Tongue (tissue), 2 donors: ENCODE measurements around the gene DHRS11. TPM values are rescaled to one million over a fixed set of nuclear protein-coding genes. Genes with fewer than 3 reads are reported as not detected.

Experiments
- DNase-seq: peaks from one replicate; pipeline ENCODE4 v3.0.0-alpha.2; 2015
- total RNA-seq: library from RNA; depleted of rRNA; stranded (reverse); fragments of >200 nt; gene quantifications from one replicate; pipeline ENCODE4 v1.2.3, GENCODE V29; 2014

Gene DHRS11
- total RNA-seq, 1 donor from 2014 or later, result 7.5 TPM

DNA sequence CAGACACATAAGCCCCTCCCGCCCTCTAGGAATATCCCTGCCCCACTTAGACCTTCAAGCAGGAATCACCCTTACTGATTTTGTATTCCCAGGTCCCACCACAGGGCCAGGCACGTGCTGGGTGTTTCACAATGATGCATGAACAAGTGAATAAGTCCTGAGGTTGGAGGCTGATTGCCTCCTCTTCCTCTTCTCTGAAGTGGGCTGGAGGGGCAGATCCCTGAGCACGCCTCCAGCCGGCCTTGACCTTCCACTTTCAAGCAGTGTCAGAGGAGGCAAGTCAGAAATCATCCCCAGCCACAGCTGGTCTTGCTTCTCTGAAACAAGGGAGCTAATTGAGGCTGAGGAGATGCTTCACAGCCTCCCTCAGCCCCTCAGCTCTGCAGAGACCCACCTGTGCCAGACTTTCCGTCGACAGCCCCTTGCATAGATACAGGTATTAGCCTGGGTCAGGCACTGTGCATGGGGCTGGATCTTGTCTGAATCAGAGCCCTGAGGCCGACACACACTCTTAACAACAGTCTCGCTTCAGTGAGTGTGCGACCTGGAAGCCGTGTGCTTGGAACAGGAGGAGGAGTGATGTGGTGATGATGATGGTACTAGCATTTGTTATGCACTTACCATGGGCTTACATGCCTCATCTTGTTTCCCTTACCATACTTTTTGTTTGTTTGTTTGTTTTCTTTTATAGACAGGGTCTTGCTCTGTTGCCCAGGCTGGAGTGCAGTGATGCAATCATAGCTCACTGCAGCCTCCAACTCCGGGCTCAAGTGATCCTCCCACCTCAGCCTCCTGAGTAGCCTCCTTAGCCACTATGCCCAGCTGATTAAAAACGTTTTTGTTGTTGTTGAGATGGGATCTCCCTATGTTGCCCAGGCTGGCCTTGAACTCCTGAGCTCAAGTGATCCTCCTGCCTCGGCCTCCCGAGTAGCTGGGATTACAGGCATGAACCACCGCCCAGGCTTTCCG, 24.7 kb downstream of the DHRS11 start:
- DNase-seq, result no peak

DNA sequence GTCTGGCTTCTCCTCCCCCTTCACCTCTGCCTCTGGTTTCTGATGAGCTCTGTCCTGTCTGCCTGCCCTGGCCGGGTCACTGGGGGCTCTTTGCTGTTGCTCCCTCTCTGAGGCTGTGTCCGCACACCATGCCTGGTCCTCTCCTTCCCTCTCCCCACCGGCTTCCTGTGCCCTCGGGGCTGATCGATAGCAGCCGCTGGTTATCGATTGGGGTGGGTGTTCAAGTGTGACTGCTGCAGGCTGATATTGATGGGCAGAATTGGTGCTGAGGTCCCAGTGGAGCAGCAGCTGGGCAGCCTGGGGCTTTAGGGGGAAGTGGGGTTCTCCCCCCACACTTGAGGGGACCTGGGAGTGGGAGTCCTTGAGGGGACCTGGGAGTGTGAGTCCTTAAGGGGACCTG, 26.1 kb downstream of the DHRS11 start:
- DNase-seq, result no peak

DNA sequence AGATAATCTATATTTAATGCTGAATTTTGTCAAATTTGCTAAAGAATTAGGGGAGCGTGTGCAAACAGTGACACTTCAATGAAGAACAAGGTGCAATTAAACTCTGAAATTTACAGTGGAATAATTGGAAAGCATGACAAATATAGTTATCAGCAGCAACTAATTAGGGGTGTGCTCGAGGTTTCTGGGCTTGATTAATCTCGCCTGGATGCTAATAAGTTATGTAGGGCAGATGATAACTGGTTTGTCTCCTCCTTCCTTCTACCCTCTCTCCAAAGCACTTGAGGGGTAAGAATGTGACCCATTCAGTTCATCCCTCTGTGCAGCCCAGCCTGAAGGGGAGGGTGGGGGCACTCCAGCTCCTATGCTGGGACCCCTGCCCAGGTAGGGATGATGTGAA, 31.6 kb downstream of the DHRS11 start:
- DNase-seq, result no peak

DNA sequence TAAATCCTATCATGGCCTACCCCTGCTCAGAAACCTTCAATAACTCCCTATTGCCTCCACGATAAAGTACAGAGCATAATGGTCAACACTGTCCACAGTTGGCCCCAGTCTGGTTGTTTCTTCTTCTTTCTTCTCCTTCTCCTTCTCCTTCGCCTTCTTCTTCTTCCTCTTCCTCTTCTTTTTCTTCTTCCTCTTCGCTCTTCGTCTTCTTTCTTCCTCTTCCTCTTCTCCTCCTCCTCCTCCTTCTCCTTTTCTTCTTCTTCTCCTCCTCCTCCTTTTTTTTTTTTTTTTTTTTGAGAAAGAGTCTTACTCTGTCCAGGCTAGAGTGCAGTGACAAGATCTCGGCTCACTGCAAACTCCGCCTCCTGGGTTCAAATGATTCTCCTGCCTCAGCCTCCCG, 33.5 kb downstream of the DHRS11 start:
- no peak for DNase-seq

DNA sequence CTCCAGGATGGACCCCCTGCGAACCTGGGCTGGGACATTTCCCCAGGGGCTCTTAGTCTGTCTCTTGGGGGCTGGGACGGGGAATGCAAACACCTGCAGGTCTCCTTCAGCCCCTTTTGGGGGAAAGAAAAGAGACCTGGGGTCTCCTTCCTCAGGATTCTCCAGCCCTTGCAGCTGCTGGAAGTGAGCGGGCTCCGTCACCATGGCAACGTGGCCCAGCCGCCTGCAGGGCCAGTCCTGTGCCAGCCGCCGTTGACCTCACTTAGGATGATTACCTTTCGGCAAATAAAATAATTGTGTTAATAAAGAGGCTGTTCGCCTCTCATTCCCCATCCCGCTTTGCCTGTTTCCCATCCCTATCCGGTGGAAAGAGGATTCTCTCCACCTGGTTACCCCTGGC, 35.4 kb downstream of the DHRS11 start:
- no peak for DNase-seq

DNA sequence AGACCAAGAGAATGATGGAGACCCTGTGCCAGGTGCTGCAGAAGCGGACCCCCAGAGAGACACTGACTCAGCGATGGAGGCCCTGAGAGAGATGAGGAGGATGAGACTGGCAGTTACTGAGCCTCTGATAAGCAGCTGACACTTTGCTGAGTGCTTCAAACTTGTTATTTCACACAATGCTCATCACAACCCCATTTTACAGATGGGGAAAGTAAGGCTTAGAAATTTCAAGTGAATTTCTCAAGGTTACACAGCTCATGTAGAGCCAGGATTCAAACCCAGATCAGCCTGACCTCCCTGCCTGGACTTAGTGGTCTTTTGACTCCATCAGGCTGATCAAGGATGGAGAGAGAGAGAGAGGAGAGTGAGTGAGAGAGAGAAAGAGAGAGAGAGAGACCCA, 36.9 kb downstream of the DHRS11 start:
- DNase-seq, result no peak

DNA sequence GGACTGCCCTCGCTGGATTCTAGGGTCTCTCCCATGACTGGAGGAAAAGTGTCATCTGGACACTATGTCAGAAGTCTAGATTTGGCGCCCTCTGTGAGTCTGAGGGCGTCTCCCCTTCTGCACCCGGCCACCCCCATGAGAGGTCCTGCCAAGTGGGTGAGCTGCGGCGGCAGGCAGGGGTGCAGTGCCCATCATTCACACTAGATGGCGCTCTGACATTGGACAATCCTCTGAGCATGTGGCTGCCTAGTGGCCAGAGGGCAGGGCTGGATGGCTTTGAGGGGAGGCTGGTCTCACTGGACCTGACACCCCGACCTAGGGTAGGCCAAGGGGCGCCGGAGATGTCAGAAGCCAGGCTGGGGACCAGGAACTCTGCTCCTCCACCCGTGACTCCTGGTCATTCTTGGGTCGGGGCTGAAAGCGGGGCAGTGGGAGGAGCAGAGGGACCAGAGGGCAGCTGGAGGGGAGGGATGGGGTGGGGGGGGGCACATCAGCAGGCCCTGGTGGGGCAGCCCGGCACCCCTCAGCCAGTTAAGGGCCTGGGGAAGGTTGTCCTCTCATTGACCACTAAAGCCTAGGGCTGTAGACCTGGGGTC, 37.7 kb downstream of the DHRS11 start:
- peak; percentile 84 for DNase-seq

DNA sequence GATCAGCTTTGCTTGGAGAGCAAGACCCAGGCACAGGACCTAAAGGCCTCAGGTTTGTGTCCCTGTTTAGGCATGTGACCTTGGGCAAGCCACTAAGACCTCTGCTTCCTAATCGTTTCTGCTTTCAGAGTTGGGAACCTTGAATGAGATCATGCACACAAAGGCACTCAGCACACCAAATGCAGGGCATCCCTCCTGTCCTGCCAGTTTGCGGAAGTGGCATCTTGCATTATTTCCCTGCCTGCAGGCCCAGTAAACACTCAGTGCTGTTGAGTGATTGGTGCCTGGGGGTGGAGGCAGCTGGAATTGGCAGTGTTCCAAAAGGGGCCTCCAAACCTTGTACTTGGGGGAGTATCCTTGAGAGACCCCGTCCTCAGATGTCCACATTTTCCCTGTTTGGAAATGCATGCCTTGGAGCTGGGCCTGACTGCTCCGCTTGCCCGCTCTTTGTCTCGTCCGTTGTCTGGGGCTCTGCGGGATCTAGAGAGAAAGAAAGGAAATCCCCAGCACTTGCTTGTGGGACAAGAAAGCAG, 38.4 kb downstream of the DHRS11 start:
- DNase-seq, result no peak

DNA sequence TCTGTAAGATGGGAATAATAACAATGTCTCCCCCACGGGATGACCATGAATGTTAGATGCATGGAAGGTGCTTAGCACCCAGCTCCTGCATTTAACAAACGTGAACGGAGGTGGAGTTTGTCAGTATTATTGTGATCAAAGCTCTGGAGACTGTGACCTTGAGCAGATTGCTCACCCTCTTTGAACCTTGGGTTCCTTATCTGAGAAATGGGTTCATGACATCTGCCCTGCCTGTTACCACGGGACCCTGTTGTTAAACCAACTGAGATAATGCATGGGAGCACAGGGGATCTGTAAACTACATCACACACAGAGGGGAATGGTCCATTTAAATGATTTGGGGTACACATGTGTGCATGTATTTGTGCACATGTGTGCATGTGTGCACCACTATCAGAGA, 39.3 kb downstream of the DHRS11 start:
- DNase-seq, result no peak

DNA sequence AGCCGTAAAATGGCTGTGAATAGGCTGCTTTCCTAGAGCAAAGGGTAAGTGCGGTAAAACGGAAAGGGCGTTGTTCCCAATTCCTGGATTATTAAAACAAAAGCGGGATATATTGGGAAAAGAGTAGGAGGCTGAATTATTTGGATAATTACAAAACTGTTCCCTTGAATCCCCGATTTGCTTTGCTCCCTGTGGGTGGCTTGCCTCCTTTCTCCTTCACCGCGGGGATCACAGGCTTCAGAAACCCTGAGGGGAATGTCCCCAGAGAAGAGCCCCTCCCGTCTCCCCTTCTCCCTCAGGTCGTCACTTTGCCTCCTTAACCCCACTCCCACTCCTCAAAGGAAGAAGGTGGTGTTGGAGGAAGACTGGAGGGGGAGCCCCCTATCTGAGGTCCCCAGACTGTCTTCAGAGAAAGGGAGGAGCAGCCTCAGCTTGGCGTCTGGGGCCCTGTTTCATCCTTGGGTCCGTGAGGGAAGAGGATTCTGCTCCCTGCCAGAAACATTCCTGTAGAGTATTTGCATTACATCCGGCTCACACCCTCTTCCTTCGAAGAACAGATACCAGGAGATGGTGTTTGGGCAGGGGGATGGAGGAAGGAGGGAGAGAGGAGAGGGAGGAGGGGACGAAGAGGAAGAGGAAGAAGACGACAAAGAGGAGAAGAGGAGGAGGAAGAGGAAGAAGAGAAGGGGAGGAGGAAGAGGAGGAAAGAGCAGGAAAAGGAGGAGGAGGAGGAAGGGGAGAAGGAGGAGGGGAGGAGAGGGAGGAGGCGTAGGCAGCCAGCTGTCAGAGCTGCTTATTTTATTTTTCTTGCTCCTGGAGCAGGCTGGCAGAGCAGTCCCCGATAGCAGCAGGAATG, 41.5 kb downstream of the DHRS11 start:
- DNase-seq, result no peak

DNA sequence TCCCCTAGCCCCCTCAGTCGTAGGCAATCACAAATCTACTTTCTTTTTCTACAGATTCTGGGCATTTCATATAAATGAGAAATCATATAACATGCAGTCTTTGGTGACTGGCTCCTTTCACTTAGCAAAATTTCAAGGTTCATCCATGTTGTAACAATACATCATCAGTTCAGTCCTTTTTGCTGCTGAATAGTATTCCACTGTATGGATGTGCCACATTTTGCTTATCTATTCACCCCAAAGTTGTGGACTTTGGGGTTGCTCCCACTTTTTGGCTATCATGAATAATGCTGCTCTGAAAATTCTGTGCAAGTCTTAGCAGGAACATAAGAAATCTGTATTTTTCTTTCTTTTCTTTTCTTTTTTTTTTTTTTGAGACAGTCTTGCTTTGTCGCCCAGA, 48.7 kb downstream of the DHRS11 start:
- DNase-seq, result no peak

DNA sequence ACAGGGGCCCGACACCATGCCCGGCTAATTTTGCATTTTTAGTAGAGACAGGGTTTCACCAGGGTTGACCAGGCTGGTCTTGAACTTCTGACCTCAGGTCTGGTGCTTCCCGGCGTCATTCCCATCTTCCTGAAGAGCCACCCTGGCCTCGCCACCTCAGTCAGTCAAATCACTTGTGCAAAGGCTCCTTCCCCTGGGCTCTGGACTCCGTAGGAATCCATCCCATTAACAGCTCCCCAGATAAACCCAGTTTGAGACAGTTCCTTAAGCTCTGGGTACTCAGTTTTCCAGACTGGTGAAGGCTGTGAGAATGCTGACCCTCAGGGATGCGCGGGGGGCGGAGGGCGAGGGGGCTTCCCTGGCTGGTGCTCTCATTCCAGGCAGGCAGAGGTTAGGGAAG, 49.2 kb downstream of the DHRS11 start:
- no peak for DNase-seq

DNA sequence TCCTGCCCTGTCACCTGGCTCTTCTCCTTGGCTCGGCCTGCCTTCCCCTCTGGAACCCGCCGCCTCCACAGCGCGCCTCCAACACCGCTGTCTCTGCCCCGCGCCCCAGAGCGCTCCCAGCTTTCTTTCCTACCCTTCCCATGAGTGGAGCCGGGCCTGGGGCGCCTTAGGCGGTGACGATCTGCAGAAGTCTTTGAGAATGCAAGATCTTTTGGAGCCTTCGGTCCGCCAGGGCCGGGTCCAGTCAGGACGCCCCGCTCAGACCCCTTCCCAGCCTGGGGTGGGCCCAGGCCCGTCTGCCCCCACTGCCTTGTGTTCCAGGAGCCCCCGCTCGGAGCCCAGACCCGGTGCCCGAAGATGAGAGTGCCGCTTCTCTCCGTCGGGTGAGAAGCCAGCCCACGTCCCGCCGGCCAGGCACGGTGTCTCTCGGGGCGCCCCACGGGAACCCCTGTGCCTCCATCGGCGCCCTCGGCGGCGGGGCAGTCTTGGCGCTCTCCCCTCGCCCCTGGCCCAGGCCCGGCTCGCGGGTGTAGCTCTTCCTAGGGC, 49.7 kb downstream of the DHRS11 start:
- no peak for DNase-seq

DNA sequence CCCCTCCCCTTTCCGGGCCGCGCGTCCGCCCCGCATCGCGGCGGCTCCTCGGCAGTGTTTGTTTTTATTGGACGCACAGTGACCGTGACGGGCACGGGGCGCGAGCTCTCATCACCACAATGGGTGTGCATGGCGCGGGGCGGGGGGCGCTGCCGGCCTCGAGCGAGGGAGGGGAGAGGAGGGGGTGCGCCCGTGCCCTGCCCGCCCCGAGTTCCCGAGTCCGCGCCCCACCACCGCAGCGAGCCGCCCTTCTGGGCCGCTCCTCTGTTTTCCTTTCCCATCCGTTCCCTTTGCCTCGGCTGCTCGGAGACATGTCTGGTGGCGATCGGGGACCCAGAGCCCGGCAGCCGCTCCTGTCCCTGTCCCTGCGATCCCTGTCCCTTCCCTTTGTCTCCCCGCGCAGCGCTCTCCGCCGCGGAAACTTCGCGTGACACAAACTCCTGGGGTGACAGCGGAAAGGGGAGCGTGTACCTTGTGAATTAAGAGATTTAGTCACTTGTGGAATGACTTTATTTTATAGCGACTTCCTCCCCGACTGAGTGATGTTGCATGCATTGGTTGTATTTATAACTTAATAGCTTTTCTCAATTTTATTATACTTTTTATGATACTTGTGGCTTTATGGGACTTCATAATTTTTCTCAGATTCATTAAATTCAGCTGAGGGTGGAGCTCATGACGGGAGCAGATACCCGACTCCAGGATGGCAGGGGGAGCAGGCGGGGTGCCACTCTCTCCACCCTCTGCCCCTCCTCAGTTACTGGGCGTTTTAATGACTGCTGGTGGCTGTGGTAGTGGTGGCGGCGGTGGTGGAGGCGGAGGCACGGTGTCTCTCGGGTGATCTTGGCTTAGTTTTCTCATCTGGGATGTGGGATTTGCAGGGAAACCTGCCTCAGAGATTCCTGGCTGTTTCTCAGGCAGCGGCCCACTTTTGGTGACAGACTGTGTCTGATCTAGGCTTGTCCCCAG, 50.5 kb downstream of the DHRS11 start:
- no peak for DNase-seq

DNA sequence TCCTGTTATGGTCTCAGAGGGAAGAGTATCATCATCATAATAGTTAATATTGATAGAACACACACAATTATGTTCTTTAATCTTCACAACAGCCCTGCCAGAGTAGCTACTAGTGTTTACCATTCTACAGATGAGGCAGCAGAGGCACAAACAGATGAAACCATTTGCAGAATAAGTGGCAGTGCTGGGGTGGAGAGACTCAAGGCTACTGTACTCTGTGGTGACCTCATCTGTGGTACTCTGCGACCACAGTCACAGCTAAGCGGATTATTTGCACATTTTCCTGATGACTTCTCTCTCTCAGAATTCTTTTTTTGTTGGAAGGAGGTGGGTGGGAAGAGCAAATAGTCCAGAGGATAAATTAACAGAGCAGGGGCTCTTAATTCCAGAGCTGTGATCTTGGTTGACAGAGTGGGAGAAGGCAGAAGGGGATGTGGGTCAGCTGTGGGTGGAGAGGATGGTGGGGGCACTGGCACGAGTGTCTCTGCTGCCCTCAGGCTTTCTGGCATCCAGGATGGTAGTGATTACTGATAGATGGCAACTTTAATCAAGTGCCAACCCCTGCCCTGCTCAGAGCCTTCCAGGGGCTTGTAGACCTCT, 51.5 kb downstream of the DHRS11 start:
- no peak for DNase-seq

DNA sequence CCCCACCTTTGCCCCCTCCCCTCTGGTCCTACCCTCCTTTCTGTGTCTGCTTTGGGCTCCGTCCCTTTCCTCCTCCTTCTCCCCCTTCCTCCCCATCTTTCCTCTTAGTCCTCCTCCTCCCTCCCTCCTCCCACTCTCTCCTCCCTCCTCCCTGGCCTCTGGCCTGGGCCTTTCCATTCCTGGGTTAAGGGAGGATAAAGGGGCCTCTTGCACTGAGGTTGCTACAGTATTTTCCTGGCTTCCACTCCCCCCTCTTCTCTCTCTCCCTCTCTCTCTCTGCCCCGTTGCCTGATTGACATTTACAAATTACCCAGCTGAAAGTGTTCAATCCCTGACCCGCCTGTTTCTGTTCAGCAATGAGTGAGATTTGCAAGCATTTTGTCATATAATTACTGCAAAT, 53.7 kb downstream of the DHRS11 start:
- no peak for DNase-seq

DNA sequence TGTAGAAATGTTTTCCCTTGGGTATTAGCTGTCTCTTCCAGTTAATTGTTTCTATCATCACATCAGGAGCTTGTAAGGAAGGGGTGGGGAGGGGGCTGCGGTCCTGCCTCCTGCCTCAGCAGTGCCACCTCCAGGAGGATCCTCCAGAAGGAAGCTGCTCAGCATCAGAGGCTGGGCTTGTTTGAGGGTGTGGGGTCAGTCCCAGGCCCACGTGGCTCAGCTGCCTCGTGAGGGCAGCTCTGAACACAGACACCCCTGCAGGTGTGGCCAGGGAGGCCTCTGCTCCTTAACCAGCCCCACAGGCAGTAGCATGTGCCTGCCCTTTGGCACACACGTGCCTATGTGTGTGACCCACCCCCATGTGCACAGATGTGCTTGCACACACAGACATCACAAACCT, 56.0 kb downstream of the DHRS11 start:
- DNase-seq, result no peak

DNA sequence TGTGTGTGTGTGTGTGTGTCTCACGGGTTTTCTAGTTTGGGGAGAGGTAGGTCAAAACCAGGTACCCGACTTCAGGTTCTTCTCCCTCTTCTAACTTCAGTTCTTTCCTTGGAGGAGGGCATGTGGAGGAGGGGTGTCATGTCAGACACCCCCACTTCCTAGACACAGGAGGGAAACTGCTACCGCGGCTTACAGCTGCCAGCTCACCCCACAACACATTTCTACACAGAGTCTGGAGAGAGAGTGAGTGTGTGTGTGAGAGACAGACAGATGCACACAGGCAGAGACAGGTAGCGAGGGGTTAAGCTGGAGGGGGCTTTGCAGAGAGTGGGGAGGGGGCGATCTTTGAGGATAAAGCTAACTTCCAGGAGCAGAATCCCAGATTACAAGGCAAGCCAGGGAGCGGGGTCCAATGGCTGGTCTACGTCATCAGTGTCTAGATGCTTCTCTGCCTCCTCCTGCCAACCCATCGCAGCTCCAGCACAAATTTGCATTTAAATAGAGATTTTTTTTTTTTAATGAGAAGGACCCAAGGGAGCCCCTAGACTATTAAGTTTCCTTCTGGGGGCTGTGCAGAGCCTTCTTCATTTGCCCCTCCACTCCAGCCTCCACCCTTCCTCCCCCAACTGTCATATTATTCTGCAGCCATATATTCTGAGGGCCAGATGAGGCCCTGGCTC, 58.6 kb downstream of the DHRS11 start:
- no peak for DNase-seq
